NT2/D1 (cell line): ENCODE data around the gene TGM1.

ENCODE experiments used
- YY1 ChIP-seq: IDR thresholded peaks from 2 replicates; pipeline ENCODE4 v1.6.1; 2011; ENCODE audit not compliant: insufficient read length, insufficient read depth
- ZNF274 ChIP-seq: IDR thresholded peaks from 2 replicates; pipeline ENCODE4 v1.6.1; 2011; ENCODE audit warnings: mild to moderate bottlenecking, low read depth, low read length

- TF ChIP-seq ZNF274 (no peak), YY1 (no peak)
Observed at GRCh38 chr14:24255931-24256711, 6.9 kb downstream of the TGM1 start.
